Stimulated activated CD4-positive, alpha-beta T cell treated with anti-CD3 and anti-CD28 coated beads, Interleukin-1b, Interleukin-23, amount 100 ng/mL, for 4 hours (primary cell): Measurements from ENCODE around the gene ABCA13.

ENCODE experiments used
- DNase-seq, 2 donors: peaks; one replicate each; pipeline ENCODE4 v3.0.0-alpha.2; 2020; ENCODE audit warnings: low read depth in 2 of 2

The ABCA13 gene

DNA sequence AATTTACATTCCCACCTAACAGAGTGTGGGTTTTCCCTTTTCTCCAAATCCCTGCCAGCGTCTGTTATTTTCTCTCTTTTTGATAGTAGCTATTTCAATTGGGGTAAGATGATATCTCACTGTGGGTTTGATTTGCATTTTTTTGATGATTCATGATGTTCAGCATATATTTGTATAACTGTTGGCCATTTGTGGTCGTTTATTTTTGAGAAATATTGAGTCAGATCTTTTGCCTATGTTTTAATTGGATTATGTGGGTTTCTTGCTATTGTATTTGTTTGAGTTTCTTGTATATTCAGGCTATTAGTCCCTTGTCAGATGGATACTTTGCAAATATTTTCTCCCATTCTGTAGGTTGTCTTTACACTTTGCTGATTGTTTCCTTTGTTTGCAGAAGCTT lies 193.8 kb downstream of the ABCA13 start:
- no peak for DNase-seq

- DNase-seq, result no peak
These were observed 194.8 kb downstream of the ABCA13 start for GRCh38 chr7:48366096-48366495.

- no peak for DNase-seq
These were observed 205.0 kb downstream of the ABCA13 start for GRCh38 chr7:48376263-48376662.

DNA sequence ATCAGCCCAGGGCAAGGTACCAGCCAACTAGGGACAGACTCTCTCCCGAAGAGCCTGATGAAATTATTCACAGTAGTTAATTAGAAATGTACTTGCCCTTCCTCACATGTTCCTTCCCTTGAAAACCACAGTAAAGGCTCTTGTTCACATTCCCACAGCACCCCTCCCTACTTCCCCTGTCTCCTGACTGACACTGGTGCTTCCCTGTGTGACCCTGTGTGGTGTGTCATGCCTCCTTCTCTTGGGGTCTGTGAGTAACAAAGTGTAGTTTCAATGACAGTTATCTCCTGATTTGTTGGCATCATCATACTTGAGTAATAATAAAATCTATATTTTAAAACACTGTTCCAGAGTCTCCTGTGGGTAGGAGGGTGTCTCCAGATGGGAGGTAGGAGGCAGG lies 209.7 kb downstream of the ABCA13 start:
- DNase-seq, result no peak

DNA sequence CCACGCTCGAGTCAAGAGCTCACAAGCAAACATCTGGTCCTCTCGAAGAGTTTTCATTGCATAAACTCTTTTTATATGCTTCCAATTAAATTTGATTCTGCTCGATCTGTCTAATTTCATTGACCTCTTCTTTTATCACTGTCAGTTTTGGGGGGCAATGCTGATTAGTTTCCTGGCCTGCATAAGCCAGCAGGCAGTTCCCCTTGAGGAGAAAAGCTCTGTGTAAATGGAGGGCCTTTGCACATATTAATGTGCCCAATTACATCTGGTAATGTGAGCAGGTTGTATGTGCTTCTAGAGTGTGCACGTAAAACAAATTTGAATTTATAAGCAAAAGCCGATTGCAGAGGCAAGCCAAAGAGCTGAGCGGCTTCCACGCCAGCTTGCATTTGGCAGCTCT lies 210.3 kb downstream of the ABCA13 start:
- DNase-seq, result no peak

GRCh38 chr7:48384180-48384752 lies 213.0 kb downstream of the ABCA13 start:
- DNase-seq, result no peak

DNA sequence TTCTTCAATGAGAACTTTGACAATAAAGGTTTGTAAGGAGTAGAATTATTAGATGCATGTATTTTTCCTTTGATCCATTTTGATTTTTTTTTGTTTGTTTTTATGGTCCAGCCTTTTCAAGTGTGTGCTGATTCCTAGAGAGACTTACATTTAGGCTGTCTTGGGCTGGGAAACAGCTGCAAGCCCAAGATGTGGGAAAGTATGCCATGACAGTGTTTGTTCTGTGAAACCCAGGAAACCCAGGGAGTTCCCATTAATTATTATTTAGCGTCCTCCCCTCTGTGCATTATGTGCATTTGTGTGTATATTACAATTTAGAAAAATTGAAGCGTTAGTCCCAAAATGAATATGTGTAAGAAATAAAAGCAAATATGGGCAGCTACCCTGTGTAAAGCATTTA lies 216.7 kb downstream of the ABCA13 start:
- DNase-seq, result no peak

GRCh38 chr7:48388911-48389310 lies 217.7 kb downstream of the ABCA13 start:
- no peak for DNase-seq

DNA sequence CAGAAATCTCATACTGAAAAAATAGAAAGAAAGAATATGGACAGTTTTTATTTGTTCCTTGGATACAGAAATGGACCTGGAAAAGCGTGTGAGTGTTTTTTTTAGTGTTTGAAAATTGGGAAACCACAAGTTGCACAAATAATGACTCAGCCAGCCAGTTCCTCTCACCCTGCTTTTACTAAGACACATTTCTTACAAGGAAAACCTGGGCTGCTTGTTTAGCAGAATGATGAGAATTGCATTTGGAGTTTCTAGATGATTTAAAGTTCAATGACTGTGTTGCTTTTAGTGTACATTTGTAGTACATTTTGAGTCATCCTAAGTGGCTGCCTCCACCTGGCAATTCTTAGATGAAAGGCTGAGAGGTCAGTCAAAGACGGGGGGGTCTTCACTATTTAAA lies 218.7 kb downstream of the ABCA13 start:
- no peak for DNase-seq

DNA sequence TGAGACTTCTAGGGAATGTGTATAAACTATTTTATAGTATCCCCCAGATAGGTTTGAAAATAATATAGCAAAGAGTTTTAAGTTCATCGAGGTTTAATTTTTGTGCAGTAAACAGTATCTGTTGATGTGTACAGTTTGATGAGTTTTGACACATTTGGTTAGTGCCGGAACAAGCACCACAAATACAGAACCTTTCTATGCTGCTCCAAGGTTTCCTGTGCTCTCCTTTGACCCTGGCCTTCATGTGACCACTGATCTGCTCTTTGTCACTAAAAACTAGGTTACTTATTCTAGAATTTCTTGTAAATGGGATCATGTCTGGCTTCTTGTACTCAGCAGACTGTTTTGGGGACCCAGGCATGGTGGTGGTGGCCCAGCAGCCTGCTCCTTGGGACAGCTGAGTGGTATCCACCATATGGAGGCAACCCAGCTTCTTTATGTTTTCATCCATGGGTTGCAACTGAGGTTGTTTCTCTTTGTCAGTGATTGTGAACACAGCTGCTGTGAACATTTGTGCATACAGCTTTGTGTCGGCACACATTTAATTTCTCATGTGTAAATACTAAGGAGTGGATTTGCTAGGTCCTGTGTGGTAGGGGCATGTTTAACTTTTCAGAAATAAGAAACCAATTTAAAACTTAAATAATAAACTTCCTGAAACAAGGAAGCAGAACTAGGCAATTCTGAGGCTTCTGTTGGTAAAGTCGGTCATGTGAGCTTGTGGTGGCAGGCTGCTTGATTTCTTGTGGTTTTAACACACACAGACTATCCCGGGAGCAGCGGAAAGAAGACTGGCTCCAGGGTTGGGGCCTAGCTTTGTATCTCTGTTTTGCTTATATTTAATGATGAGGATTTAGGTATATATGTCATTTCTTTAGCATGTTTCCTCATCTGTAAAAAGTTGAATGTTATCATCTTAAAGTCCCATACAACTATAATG lies 219.4 kb downstream of the ABCA13 start:
- DNase-seq, result no peak

DNA sequence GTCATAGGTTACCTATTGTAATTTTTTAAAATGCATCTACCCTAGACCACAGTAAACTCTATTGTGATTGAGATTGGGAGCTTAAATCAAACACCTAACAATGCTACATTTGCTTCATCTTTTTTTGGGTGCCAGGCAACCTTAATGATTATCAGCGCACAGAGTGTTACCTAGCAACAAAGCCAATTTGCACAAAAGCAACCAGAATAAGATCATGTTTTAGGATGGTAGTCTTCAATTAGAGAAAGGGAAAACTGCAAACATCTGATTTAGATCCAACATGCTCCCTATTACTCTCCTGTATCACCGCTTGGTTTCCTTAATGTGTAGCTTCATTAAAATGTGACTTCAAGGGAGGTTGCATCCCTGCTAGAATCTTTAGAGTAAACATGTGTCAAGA lies 226.9 kb downstream of the ABCA13 start:
- DNase-seq, result no peak

GRCh38 chr7:48402721-48403120 lies 231.5 kb downstream of the ABCA13 start:
- DNase-seq, result no peak

- DNase-seq, result no peak
These were observed 237.5 kb downstream of the ABCA13 start for GRCh38 chr7:48408731-48409130.

DNA sequence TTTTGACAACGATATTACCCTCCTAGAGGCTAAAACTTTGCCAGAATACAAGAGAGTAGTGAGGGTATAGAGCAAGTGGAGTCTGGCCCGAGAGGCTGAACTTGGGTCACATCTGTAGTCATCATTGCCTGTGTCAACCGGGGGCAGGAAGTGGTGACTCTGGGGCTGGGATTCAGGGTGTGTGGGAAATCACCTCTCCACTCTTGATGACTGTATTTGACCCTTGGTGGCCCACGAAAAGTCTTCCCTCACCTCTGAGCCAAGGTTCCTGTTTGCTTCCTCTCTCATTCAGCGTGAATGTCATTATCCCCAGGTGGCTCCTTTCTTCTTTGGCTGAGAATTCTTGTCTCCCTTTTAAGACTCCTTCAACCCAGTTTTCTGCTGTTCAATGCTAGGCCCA lies 240.4 kb downstream of the ABCA13 start:
- DNase-seq, result no peak

DNA sequence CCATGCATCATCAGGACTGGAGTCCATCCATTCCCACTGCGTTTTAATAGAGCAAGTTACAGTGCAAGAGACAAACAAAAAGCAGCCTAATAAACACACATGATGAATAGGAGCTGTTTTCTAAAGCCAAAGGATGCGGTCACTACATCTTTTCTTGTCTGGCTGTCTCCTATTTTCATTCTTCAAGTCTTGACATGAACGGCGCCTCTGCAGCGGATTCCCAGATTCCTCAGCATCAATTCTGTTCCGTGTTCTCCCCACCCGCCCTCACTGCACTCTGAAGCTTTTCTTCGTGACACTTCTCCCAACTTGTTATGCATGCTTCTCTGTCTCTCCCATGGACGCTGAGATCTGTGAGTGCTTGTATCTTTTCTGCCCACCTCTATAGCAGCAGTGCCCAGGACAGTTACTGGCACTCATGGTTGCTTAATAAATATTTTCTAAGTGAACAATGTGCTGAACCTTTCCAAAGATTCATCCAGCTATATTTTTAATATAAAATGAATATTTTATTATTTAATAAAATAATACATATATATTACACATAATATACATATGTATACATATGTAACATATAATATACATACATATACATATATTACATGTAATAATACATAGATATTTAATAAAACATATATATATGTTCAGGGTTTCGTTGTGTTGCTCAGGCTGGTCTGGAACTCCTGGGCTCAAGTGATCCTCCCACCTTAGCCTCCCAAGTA lies 242.9 kb downstream of the ABCA13 start:
- no peak for DNase-seq

DNA sequence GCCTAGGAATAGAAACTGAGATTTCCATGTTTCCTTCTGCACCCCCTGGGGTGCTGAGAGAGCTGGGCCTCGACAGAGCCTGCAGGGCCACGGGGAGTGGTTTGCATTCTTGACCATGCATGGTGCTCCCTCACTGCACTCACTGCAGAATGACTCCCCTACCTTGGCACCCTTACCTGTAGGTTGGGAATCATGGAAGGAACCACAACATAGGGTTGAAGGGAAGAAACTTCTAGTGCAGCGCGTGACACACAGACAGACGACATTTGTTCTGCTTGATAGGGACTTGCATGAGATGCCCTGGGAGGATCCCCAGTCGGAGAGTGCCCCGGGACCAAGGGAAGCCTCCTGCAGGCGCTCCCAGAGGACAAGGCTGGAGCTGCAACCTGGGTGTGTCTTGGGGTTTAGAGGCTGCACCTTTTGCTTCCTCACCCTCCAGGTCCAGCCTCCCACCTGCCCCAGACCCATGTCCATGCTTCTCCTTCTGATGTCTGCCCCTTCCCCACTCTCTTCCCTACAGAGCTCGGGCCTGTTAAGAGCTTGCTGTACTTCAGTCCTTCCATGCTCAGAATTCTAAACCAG lies 245.2 kb downstream of the ABCA13 start:
- no peak for DNase-seq

- no peak for DNase-seq
These were observed 248.1 kb downstream of the ABCA13 start for GRCh38 chr7:48419401-48419800.

DNA sequence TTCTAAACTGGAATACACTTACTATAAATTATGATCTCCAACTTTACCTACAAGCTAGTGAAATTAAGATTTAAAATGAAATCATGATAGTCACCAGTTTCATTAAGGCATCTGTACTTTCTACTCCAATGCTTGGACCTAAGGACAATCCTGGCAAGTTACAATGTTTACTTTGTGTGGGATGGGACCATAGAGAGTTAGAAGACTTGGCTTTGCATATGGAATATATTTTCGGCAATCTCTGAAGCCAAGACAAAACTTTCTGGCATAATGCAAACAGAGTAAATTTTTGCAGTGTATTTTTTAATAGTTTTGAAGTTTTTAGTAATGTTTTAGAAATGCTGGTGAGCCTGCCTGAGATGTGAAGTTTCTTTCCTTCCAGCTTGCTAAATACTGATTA lies 248.9 kb downstream of the ABCA13 start:
- DNase-seq, result no peak

GRCh38 chr7:48421357-48421756 lies 250.1 kb downstream of the ABCA13 start:
- no peak for DNase-seq

- no peak for DNase-seq
These were observed 253.5 kb downstream of the ABCA13 start for GRCh38 chr7:48424731-48425130.

- DNase-seq, result no peak
These were observed 255.2 kb downstream of the ABCA13 start for GRCh38 chr7:48426331-48426965.
